ENCODE measurements around the gene TPPP2. TPM values are rescaled to one million over a fixed set of nuclear protein-coding genes. Genes with fewer than 3 reads are reported as not detected.
A peak's percentile ranks its signal among the peaks of the same experiment; 100 is the strongest.
"Not testable (repeated sequence)": the region's sequence is repeated elsewhere in the genome, so short reads cannot be mapped to it uniquely, and the experiment has no call there.

The TPPP2 gene
- total RNA-seq, 1 donor from 2014 or later = not detected

DNA sequence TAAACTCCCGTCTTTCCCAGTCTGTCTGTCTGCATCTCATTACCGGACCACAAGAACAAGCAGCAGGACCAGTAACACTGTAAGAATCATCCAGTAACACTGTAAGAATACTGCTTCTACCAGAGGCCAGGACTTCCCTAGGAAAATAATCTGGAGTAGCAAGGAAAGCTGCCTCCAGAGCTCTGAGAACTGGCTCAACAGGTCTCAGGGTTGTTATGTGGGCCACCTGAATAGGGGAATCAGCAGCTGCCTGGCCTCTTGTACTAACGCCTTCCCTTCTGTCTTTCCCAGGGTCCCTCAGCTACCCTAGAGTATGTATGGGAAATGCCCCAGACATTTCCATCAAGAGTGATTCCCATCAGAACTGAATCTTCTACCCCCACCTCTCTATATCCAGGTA is 31.9 kb upstream of the TPPP2 start:
- H3K27me3 ChIP-seq (ENCODE audit: low read depth) = no peaks in the 10 kb centered on the region
- ATAC-seq (no peak), DNase-seq (no peak)
- intact Hi-C loops (cut with DNase I) = no loop called here
- H3K9me3 ChIP-seq = no peaks in the 10 kb centered on the region
- peaks cover 46% of the 10 kb centered on the region for H3K36me3 ChIP-seq
- H3K27ac ChIP-seq = no peak overlapping the region
- TF ChIP-seq, protein P1, sequence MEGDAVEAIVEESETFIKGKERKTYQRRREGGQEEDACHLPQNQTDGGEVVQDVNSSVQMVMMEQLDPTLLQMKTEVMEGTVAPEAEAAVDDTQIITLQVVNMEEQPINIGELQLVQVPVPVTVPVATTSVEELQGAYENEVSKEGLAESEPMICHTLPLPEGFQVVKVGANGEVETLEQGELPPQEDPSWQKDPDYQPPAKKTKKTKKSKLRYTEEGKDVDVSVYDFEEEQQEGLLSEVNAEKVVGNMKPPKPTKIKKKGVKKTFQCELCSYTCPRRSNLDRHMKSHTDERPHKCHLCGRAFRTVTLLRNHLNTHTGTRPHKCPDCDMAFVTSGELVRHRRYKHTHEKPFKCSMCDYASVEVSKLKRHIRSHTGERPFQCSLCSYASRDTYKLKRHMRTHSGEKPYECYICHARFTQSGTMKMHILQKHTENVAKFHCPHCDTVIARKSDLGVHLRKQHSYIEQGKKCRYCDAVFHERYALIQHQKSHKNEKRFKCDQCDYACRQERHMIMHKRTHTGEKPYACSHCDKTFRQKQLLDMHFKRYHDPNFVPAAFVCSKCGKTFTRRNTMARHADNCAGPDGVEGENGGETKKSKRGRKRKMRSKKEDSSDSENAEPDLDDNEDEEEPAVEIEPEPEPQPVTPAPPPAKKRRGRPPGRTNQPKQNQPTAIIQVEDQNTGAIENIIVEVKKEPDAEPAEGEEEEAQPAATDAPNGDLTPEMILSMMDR (IDR thresholded peaks at IDR 0.05) = no peak
- H3K4me3 ChIP-seq = no peak overlapping the region
- H3K4me1 ChIP-seq = no peaks in the 10 kb centered on the region

DNA sequence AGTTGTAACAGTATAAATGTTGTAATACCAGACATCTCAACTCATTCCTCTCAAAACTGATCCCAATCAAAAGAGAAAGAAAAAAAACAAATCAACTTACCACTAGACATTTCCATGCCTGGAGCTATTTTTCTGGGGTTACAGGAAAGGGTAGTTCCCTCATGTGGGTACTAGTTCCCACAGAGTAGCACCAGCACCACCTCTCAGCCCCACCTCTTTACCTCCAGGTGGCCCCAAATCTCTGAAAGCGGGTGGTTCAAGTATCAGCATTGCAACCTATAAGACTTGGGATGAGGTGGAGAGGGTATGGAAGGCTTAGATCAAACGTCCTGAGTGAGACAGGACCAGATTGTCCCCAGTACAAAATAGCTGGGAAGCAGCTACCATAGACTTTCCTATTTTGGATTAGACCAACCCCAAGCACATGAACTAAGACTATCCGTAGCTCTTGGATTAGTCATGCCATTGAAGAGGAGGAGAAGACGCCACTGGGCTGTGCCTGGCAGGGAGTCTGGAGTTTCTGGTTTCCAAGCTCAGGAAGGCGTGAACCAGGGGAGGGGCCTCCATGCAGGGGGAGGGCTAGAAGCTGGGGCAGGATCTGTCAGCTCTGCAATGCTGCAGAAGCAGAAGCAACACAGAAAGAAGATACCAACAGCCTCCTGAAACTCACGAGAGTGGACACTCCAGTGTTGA is 31.2 kb upstream of the TPPP2 start, which contains the start of gene SLC39A2:
SLC39A2 (plus strand) TSS at position 620 of the 693 bp plus-strand sequence. CDS start 154 bp downstream, outside the sequence.
- Histone ChIP-seq H3K4me1 (no peaks in the 10 kb centered on the region), H3K9me3 (no peaks in the 10 kb centered on the region), H3K27me3 (ENCODE audit: low read depth) (no peaks in the 10 kb centered on the region), H3K27ac (no peak within 1 kb of the TSS), H3K4me3 (no peak within 1 kb of the TSS), H3K36me3 (peaks cover 39% of the 10 kb centered on the region)
- intact Hi-C loops (cut with DNase I) = no loop called here
- TF ChIP-seq, protein P1 (IDR thresholded peaks at IDR 0.05) = no peak
- ATAC-seq (peak; percentile 54 to 65), DNase-seq (no peak)

DNA sequence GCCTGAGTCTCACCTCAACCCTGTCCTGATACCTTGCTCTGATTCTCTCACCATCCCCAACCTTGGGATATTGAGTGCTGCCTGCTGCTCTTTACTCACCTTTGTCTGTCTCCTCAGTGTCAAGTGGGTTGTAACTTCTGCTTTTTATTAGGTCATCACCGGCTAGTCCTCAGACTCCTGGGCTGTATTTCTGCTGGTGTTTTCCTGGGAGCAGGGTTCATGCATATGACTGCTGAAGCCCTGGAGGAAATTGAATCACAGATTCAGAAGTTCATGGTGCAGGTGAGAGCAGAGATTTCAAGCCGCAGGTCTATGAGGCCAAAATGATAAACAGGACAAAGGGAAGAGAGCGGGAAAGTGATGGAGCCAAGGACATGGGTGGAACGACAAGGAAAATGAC is 30.4 kb upstream of the TPPP2 start:
- intact Hi-C loops (cut with DNase I) = no loop called here
- no peak for ATAC-seq
- no peak for DNase-seq
- TF ChIP-seq, protein P1 (IDR thresholded peaks at IDR 0.05) = no peak
- no peaks in the 10 kb centered on the region for H3K9me3 ChIP-seq
- no peak overlapping the region for H3K4me3 ChIP-seq
- H3K27ac ChIP-seq = no peak overlapping the region
- H3K27me3 ChIP-seq (ENCODE audit: low read depth) = no peaks in the 10 kb centered on the region
- peaks cover 31% of the 10 kb centered on the region for H3K36me3 ChIP-seq
- H3K4me1 ChIP-seq = no peaks in the 10 kb centered on the region

DNA sequence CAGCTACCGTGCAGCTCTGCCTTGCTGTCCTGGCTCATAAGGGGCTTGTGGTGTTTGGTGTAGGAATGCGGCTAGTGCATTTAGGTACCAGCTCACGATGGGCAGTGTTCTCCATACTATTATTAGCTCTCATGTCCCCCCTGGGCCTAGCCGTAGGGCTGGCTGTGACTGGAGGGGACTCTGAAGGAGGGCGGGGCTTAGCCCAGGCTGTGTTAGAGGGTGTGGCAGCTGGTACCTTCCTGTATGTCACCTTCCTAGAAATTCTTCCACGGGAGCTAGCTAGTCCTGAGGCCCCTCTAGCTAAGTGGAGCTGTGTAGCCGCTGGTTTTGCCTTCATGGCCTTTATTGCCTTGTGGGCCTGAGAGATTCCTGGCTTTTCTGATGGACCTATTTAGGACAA is 28.8 kb upstream of the TPPP2 start:
- Histone ChIP-seq H3K36me3 (peaks cover 15% of the 10 kb centered on the region), H3K27me3 (ENCODE audit: low read depth) (no peaks in the 10 kb centered on the region), H3K9me3 (no peaks in the 10 kb centered on the region), H3K4me3 (no peak overlapping the region), H3K4me1 (no peaks in the 10 kb centered on the region), H3K27ac (no peak overlapping the region)
- ATAC-seq = no peak
- DNase-seq = no peak
- TF ChIP-seq, protein P1 (IDR thresholded peaks at IDR 0.05) = no peak
- intact Hi-C loops (cut with DNase I) = no loop called here

DNA sequence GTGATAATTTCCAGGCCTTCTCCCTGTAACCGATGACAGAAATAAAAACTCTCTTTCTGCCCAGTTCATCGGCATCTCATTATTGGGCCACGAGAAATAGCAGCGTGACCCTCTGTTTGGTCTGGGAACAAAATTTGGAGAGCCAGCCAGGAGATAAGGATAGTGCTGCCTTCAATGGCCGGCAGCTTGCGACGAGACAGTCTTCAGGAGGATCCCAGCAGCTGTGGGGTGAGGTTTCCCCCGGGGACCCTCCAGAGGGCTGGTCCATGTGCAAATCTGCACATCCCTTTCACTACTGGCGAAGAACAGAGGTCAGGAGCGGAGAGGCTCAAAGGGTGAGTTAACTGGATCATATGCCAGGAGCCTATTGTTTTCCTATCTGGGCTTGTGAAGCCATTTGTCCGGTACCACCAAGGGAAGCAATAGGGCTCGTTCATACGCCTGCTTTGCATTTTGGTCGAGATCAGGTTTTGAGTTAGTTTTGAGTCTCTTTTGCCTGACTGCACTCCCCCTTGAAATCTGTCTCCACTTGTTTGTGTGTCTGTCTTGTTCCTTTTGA is 26.1 kb upstream of the TPPP2 start:
- Histone ChIP-seq H3K27ac (no peak overlapping the region), H3K36me3 (no peaks in the 10 kb centered on the region), H3K27me3 (ENCODE audit: low read depth) (no peaks in the 10 kb centered on the region), H3K4me3 (no peak overlapping the region), H3K9me3 (no peaks in the 10 kb centered on the region), H3K4me1 (no peaks in the 10 kb centered on the region)
- TF ChIP-seq, protein P1 (IDR thresholded peaks at IDR 0.05) = no peak
- DNase-seq (no peak), ATAC-seq (no peak)
- intact Hi-C loops (cut with DNase I) = no loop called here

DNA sequence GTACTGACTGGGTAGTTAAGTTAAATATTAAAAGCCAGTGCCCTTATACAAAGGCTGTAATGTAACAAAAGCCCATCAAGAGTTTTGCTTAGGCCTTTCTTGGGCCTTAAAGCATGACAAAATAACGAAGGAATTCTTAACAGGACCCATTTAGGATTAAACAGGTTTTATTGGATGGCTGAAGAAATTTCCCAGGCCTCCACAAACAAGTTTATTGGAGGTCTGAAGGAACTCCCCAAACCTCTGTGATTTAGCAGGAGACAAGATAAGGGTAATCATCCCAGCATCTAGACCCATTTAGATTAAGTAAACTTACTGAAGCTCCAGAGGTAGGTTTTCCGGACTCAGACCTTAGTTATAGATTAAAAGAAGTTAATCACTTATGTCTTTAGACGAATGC is 20.3 kb upstream of the TPPP2 start:
- intact Hi-C loops (cut with DNase I); H3K27ac ChIP-seq; DNase-seq; ATAC-seq; H3K27me3 ChIP-seq (ENCODE audit: low read depth); H3K4me1 ChIP-seq; H3K4me3 ChIP-seq; H3K36me3 ChIP-seq; H3K9me3 ChIP-seq: not testable (repeated sequence)
